ENCODE data around the gene VDR.
A peak's percentile ranks its signal among the peaks of the same experiment; 100 is the strongest.

The VDR gene

DNA sequence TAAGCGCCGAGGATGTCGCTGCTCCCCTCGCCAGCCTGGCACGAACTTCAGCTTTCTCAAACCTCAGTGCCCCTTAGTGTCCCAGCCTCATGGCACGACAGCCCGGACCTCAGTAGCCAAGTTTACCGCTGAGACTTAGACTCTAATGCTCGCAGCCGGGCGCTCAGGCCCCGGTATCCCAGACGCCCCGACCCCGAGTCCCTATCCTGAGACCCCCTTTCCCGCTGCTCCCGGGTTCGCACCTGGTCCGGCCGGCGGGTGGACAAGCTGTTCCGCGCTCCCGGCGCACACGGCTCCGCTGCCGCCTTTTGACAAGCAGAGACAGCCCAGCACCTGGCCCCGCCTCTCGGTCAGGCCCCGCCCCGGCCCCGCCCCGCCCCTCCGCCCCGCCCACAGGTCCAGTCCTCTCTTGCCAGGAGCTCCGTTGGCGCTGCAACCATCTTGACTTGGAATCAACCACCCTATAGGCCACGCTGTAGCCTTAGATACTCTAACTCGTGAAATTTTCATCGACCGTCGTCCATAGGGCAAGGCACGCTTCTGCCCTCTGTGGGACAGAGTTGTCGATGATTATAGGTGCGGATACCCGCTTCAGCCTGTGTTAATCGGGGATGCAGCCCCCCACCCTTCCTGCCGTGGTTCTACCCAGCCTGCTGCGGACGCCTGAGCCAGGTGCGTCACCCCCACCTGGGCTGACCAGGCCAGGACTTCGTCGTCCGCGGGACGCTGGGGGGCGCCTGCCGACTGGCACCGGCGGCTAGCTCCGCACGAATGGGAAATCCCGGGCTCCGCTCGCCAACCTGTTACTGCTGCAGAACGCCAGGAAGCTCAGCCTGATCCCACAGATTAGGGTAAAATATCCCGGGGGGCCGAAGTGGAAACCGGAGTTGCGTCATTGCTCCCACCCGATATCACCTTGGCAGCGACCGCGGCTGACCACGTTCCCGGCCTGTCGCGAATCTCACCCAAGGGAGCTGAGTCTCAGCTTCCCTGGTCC lies at the start of gene VDR:
VDR (minus strand) TSS at position 282 of the 997 bp plus-strand sequence. CDS start 25,881 bp downstream, outside the sequence.
- peak; percentile 52 for TF ChIP-seq POLR2A (IDR thresholded peaks at IDR 0.05; ENCODE audit: low read length)
- TF ChIP-seq GATA1 (IDR thresholded peaks at IDR 0.05; ENCODE audit: low read depth, low read length) = no peak

DNA sequence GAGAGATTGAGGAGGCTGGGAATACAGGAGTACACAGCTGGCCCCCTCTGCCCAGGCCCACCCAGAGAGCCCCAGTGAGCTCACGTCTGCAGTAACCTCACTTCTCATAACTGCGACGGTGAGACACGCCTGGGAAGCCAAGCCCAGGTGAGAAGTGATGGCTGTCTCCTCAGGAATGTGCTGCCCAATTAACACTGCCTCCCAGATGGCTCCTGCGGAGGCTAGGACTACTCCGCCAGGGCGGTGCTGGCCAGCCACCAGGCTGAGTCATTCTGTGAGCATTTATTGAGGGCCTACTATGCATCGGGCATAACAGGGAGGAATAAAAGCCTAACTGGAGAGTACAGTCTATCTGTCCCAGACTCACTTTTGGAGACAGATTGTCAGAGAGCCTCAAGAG lies 49.3 kb upstream of the VDR start:
- TF ChIP-seq GATA1 (IDR thresholded peaks at IDR 0.05; ENCODE audit: low read depth, low read length) = no peak
- TF ChIP-seq POLR2A (IDR thresholded peaks at IDR 0.05; ENCODE audit: low read length) = no peak

More for the DNA sequence above, at the start of gene VDR:
- DNase-seq = peak; percentile 79 to 81

DNA sequence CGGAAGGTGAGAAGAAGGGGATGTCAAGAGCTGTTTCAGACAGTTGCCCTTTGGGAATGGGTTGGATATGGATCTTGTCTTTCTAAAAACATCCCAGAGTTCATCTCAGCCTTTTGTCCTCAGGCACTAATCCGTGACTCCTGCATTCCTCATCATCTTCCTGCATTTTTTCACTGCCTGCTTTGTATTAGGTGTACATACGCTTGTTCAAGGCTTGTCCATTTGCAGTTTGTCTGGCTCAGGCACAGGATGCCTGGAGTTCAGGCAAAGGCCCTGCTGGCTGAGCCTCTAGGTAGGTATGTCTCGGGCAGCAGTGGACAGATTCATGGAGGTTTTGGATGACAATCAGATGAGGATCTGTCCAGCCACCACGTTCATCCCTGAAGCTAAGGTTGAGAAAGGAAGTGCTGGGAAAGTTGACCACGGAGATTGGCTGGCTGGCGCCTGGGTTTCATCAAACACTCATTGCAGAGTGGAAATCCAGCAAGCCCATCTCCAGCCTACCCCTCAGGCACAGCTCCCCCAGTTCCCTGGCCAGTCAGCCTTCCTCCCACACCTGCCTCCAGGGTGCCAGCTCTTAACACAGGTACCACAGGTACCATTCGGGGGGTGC lies 46.2 kb upstream of the VDR start:
- no peak for DNase-seq
- TF ChIP-seq GATA1 (IDR thresholded peaks at IDR 0.05; ENCODE audit: low read depth, low read length) (no peak), POLR2A (IDR thresholded peaks at IDR 0.05; ENCODE audit: low read length) (no peak)

More for the DNA sequence above, 49.3 kb upstream of the VDR start:
- no peak for DNase-seq

DNA sequence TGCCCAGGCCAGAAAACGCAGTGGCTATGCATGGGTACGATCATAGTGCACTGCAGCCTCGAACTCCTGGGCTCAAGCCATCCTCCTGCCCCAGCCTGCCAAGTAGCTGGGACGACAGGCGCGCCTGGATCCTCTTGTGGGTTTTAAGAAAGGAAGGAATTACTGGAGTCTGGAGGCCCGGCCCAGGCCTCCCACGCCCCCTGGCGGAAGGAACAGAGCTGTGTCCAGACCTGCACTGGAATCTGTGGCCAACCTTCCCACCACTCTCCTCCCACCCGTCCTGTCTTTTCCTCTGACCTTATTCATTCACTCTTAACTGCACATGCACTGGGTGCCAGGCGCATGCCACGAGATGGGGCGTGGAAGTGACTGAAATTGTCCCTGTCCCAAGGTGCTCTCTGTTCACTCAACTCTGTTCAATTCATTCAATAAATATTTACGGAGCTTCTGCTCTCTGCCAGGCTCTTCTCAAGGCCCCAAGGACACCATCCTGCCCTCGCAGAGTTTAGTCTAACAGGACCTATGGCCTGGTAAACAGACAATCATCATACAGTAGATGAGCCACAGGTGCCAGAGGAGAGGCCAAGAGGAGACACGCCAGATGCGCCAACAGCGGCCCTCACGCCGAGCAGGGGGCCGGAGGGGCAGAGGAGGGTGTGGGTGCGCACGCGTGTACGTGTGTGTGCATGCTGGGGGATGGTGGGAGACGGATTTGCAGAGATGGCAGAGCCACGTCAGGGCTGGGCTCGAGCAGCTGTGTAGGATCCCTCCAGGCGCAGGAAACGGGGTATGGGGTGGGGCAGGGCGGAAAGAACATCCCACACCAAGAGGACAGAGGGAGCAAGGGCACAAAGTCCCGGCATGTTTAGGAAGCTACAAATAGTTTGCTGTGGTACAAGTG lies 44.9 kb upstream of the VDR start:
- TF ChIP-seq GATA1 (IDR thresholded peaks at IDR 0.05; ENCODE audit: low read depth, low read length) = no peak
- no peak for TF ChIP-seq POLR2A (IDR thresholded peaks at IDR 0.05; ENCODE audit: low read length)

DNA sequence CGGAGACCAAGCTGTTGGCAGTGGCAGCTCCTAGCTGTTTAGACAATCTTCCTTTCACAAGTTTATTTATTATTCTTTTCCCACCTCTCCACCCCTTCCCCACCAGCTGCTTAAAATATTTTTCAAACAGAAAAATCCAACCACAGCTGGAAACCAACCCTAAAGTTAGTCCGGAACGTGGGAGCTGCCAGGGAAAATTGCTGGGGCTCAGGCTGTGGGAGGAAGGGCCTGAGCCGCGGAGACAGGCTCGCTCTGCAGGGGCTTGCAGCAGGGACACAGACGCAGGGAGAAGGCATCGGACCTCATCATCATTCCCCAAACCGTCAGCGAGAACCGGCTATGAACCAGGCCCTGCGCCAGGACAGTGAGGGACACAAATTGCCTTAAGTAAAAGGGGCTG lies 42.5 kb upstream of the VDR start:
- TF ChIP-seq POLR2A (IDR thresholded peaks at IDR 0.05; ENCODE audit: low read length) (no peak), GATA1 (IDR thresholded peaks at IDR 0.05; ENCODE audit: low read depth, low read length) (no peak)
- no peak for DNase-seq

More for the DNA sequence above, 44.9 kb upstream of the VDR start:
- peak; percentile 53 to 76 for DNase-seq

DNA sequence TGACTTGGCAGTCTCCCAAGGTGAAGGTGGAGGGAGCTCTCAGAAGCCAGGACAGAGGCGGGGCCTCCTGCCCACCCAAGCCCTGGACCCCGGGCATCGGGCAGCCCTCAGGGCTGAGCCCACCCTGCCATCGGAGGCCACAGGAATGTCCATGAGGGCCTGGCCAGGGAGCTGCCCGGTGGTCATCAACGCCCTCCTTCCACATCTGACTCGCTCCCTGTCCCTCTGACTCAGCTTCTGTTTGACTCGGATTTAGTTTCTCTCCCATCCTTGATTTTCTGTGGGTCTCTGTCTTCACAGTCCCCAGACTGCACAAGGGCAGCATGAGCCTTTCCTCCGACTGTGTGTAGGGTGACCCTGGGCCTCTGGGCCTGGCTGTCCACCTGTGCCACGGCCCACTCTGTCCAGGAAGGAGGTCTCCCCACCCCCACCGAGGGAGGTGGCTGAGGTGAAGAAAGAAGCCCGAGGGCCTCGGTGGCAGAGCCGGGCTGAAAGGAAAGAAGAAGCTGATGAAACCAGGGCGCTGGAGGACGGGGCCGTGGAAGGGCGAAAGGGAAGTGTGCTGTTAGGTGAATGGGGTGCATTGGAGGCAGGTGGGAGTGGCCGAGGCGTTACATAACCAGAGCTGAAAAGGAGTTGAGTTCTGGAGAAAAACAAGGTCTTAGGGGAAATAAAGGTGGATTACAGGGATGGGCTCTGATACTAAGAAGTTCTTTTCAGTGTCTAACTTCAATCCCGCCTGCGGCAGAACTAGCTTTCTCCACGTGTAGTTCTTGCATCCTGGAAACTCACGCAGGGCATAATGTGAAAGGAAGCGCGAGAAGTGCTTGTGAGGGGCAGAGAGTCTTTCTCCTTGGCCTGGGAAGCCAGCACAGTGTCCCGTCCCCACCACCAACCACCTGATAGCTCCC lies 41.9 kb upstream of the VDR start:
- no peak for TF ChIP-seq POLR2A (IDR thresholded peaks at IDR 0.05; ENCODE audit: low read length)
- DNase-seq = no peak

DNA sequence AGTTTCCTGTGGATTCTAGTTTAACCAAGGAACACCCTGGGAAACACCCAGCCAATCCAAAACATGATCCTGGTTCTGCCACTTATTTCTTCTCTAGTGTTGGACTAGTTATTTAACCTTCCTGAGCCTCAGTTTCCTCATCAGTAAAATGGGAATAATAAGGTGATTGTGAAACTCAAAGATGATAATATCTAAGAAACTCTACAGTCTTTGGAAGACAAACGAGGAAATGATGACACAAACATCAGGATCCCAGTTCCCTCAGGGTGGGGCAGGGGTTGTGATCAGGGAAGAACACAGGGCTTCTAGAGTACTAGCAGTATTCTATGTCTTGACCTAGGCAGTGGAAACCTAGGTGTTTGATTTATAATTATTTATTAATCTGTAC lies 40.5 kb upstream of the VDR start:
- no peak for DNase-seq
- TF ChIP-seq GATA1 (IDR thresholded peaks at IDR 0.05; ENCODE audit: low read depth, low read length) = no peak
- no peak for TF ChIP-seq POLR2A (IDR thresholded peaks at IDR 0.05; ENCODE audit: low read length)

DNA sequence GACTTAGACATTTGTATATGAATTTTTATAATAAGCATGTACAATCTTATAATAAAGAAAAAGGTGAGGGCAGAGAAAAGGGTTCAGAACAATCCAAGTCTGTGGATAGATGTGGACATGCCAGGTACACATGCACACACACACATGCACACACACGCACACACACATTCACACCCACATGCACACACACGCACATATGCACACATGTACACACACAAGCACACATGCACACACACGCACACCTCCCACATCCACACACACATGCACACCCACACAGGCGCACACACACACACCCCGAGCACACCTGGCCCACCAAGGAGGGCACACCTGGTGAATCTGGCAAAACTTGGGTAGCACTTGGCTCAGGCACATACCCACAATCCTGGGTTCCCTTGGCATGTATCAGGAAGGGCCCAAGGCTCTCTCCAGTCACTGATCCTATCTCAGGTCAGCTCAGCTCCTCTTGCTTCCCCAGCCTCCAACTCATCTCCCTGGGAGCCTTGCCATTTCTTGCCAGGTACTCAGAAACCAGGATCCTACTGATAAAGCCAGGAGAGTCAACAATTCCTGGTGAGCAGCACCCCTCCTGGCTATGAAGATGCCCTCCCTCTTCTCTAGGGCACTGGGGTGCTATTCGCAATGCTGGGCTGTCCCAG lies 40.0 kb upstream of the VDR start:
- no peak for TF ChIP-seq POLR2A (IDR thresholded peaks at IDR 0.05; ENCODE audit: low read length)
- TF ChIP-seq GATA1 (IDR thresholded peaks at IDR 0.05; ENCODE audit: low read depth, low read length) = no peak
- DNase-seq = no peak

DNA sequence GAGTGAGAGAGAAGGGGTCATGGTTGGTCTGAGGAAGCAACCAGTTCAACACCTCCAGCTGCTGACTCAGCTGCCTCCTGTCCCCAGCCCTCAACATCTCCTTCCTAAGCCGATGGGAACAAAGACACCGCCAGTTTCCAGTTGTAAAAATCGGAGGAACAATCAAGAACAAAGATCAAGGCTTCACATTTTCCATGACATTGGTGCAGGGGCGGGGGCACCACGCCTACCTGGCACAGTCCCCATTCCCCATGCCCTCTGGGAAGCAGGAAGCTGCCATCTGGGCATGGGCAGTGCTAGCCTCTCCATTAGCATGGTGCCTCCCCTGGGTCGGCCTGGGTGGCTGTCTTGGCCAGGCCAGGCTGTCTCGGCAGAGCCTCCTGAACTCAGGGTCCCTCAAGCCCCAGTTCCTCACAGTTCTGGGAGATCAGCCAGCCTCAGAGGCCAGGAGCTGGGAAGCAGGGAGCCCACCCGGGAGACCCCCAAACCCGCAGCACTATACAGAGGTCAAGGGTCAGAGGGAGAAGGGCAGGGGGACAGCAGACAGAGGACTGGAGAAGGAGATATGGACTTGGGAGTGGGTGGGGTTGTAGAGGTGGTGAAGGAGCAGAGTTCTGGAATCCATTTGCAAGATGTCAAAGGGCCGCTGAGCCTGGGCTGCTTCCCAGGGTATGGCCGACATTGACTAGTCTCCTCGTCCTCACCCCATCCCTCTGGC lies 39.0 kb upstream of the VDR start:
- no peak for DNase-seq
- TF ChIP-seq POLR2A (IDR thresholded peaks at IDR 0.05; ENCODE audit: low read length) (no peak), GATA1 (IDR thresholded peaks at IDR 0.05; ENCODE audit: low read depth, low read length) (no peak)

DNA sequence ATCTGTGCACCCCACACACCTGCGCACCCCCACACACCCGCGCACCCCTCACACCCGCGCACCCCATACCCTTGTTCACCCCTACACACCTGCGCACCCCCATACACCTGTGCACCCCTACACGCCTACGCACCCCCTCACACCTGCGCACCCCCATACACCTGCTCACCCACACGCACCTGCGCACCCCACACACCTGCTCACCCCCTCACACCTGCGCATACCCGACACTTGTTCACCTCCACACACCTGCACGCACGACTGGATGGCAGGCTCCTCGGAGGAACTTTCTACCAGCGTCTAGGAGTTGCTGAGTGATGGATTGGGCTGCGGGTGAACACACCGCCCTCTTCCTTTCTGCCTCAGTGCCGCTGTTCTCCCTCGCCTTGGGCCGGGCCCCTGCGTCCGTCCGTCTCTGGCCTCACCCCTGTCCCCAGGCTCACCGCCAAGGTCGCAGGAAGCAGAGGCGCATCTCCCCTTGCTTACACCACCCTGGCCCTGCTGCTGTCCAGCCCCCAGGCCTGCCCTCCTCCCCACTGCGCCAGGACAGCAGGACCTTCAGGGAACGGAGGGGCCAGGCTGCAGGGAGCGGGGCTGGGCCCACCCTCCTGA lies 37.9 kb upstream of the VDR start:
- no peak for DNase-seq
- TF ChIP-seq POLR2A (IDR thresholded peaks at IDR 0.05; ENCODE audit: low read length) = no peak
- no peak for TF ChIP-seq GATA1 (IDR thresholded peaks at IDR 0.05; ENCODE audit: low read depth, low read length)

DNA sequence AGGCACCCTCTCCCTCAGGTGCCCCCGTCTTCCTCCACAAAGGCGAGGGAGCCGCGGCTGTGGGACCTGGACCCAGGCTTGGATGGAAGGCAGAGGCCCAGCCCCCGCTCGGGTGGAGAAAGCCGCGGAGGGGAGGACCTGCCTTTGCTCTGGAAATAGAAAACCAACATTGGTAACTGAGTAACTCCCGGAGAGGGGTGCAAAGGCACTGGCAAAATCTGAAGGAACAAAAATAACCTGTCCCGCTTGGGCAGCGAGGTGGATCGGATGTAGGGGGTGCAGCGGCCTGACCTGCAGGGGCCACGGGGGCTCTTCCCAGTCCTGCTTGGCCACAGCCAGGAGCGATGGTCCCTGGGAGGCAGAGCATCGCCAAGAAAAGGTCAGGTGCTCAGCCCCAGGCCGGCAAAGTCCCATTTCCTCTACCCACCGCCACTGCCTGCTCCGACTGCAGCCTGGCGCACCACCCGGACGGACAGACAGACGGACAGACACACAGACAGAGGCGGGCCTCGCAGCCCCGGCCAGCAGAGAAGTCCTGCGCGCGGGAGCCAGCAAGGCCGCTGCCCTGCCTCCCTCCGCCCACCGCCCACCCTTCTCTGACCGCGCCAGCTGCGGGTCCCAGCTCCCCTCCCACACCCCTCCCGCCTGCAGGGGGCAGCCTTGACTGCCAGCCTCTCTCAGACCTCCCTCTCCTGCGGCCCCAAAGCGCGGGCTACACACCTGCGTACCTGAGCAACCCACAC lies 37.2 kb upstream of the VDR start:
- TF ChIP-seq GATA1 (IDR thresholded peaks at IDR 0.05; ENCODE audit: low read depth, low read length) (no peak), POLR2A (IDR thresholded peaks at IDR 0.05; ENCODE audit: low read length) (no peak)
- DNase-seq = peak; percentile 27 to 48

All from erythroblast (primary cell).